Activated T-cell treated with anti-CD3 and anti-CD28 coated beads, Interleukin-2, amount 50 U/mL, for 1 hour (primary cell): ENCODE results near the gene ARFGAP2.

Experiments used
- DNase-seq: peaks from one replicate; pipeline ENCODE4 v3.0.0-alpha.2; 2020

Gene ARFGAP2

GRCh38 chr11:47186700-47187695, 10.3 kb upstream of the ARFGAP2 start:
- DNase-seq = peak; percentile 58

- DNase-seq = peak; percentile 63
These were observed 9.5 kb upstream of the ARFGAP2 start, which contains the start of gene PACSIN3 for GRCh38 chr11:47186076-47186699. TSS of gene PACSIN3 (minus strand) at chr11:47186434. CDS start at chr11:47182727, 3,707 bp downstream.

GRCh38 chr11:47185305-47186075, 8.8 kb upstream of the ARFGAP2 start:
- no peak for DNase-seq

GRCh38 chr11:47184711-47185304, 8.1 kb upstream of the ARFGAP2 start:
- DNase-seq = no peak

- DNase-seq = no peak
These were observed 7.3 kb upstream of the ARFGAP2 start for GRCh38 chr11:47183969-47184368.

- DNase-seq = no peak
These were observed 6.6 kb upstream of the ARFGAP2 start for GRCh38 chr11:47183031-47183856.

GRCh38 chr11:47182380-47182779, 5.7 kb upstream of the ARFGAP2 start:
- DNase-seq = no peak

- no peak for DNase-seq
These were observed 4.6 kb upstream of the ARFGAP2 start for GRCh38 chr11:47181271-47181670.

- no peak for DNase-seq
These were observed 3.5 kb upstream of the ARFGAP2 start for GRCh38 chr11:47180006-47180787.

GRCh38 chr11:47179655-47179991, 2.9 kb upstream of the ARFGAP2 start:
- peak; percentile 47 for DNase-seq

- no peak for DNase-seq
These were observed 2.3 kb upstream of the ARFGAP2 start for GRCh38 chr11:47178737-47179654.

GRCh38 chr11:47178316-47178715, 1.6 kb upstream of the ARFGAP2 start:
- no peak for DNase-seq

GRCh38 chr11:47177846-47178245, 1.2 kb upstream of the ARFGAP2 start:
- no peak for DNase-seq

- DNase-seq = no peak
These were observed 658 bp upstream of the ARFGAP2 start for GRCh38 chr11:47177229-47177845.

- DNase-seq = no peak
These were observed 842 bp downstream of the ARFGAP2 start for GRCh38 chr11:47175746-47176327.

- no peak for DNase-seq
These were observed 3.8 kb downstream of the ARFGAP2 start for GRCh38 chr11:47172740-47173336.

GRCh38 chr11:47171856-47172255, 4.8 kb downstream of the ARFGAP2 start:
- DNase-seq = no peak

GRCh38 chr11:47171061-47171838, 5.4 kb downstream of the ARFGAP2 start:
- no peak for DNase-seq
